Left lung (tissue), 10 donors: ENCODE results near the gene BTBD19. TPM values are rescaled to one million over a fixed set of nuclear protein-coding genes. Genes with fewer than 3 reads are reported as not detected.
"Not testable (repeated sequence)": the region's sequence is repeated elsewhere in the genome, so short reads cannot be mapped to it uniquely, and the experiment has no call there.

Experiments used
- ATAC-seq: fragments of 200-7000 bp; cut with Tn5 transposase; one replicate; pipeline ENCODE4 v1.9.1; 2020; ENCODE audit warnings: moderate library complexity
- DNase-seq, 4 donors: peaks; one replicate each; pipeline ENCODE4 v3.0.0-alpha.2; 2013 to 2020
- H3K27ac ChIP-seq, 2 donors: fragments of 200-600 bp; sonication (generic) in 1 of 2; one replicate each; pipeline versions ENCODE4 v1.5.0 to v1.8.0; 2020 to 2021
- H3K27me3 ChIP-seq, 2 donors: fragments of 200-600 bp; sonication (generic) in 1 of 2; one replicate each; pipeline versions ENCODE4 v1.5.0 to v1.8.0; 2020 to 2021
- H3K36me3 ChIP-seq, 2 donors: fragments of 200-600 bp; sonication (generic) in 1 of 2; one replicate each; pipeline versions ENCODE4 v1.5.0 to v1.8.0; 2020 to 2021
- H3K4me1 ChIP-seq, 2 donors: fragments of 200-600 bp; one replicate each; pipeline ENCODE4 v1.8.0; 2021
- H3K4me3 ChIP-seq, 2 donors: fragments of 200-600 bp; sonication (generic) in 1 of 2; one replicate each; pipeline versions ENCODE4 v1.5.0 to v1.8.0; 2020 to 2021; ENCODE audit warnings: mild to moderate bottlenecking in 1 of 2
- H3K9me3 ChIP-seq, 2 donors: fragments of 200-600 bp; sonication (generic) in 1 of 2; one replicate each; pipeline versions ENCODE4 v1.5.0 to v1.8.0; 2020 to 2021
- intact Hi-C, 2 donors: fragments of 100-400 bp; cut with DNase I; formaldehyde crosslinking; loops; one replicate each; pipeline versions ENCODE4 v1.11.2 to v1.14.2; 2022
- polyA plus RNA-seq, 6 donors: library from polyadenylated mRNA; unstranded; fragments of 120-200 nt; gene quantifications; one replicate each; pipeline ENCODE4 v1.2.1, GENCODE V29; 2013; ENCODE audit not compliant: insufficient read length in 6 of 6
- total RNA-seq, 2 donors: library from RNA; stranded (reverse); fragmentation: NEBNext Ultra II Directional; extraction: Animal tissue kit (Norgen Biotek cat#: 25700); gene quantifications; one replicate each; pipeline ENCODE4 v1.2.1, GENCODE V29; 2021
- TF ChIP-seq, protein P1 (sequence below), 2 donors: fragments of 200-600 bp; sonication (generic) in 1 of 2; IDR thresholded peaks; one replicate each; pipeline versions ENCODE4 v1.5.0 to v1.8.0; 2021; ENCODE audit warnings: antibody characterized with exemption in 2 of 2
- donor health status: DM: no; HTN: yes; CAD: no.
- donor health status: DM: no; HTN: no; CAD: no.

Gene BTBD19
- total and polyA plus RNA-seq, 8 donors = 15.3 to 27.6 (median 23.6) TPM

DNA sequence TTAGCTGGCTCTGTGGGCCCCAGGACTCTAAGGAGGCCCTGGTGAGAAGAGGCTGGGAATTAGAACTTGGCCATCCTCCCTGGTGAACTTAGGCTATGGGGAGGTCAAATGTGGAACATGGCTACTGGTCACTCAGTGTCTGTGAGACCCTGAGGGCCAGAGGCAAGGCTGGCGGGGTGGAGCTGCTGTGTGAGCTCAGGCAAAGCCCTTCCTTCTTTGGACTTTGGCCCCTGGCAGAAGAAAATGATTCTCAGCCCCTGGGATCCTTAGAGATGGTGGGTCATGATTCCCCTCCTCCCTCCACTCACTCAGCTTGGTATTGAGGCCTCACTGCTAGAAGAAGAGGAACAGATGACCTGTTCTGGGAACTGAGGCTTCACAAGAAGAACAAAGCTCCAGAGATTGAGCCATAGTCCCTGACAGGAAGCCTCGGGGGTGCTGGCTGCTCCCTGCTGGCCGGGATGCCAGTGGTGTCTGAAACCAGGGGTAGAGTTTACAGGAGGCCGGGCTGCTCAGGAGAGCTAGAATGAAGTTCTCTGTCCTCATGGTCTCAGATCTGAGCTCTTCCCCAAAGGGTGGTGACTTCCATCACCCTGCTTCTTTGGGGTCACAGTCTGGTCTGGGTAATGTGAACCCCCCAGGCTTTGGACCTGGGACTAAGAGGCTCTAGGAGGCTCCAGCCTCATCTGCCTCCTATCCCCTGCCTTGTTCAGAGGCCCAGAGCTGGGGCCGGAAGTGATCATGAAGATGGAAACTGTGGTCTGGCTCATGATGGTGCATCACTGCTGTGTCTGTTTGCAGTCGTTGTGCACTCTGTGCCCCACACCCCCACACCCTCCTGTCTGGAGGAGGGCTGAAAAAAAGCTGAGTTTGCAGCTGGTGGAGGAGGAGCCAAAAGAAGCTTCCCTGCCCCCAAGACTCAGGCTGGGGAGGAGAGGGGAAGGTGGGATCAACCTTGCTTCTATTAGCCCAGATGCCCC is 905 bp downstream of the BTBD19 start:
- intact Hi-C loops = no loop called here
- Histone ChIP-seq H3K9me3 (no peaks in the 10 kb centered on the region), H3K4me3 (peak overlapping the region; percentile 2 to 25), H3K36me3 (peaks cover 0 to 35% of the 10 kb centered on the region in 2 donors), H3K27ac (peak overlapping the region; percentile 97 to 99), H3K27me3 (no peaks in the 10 kb centered on the region), H3K4me1 (peaks cover 46 to 99% of the 10 kb centered on the region in 2 donors)
- DNase-seq = peak in 2 of 4 donors; percentile 84 to 86
- ATAC-seq = peak; percentile 2
- TF ChIP-seq, protein P1, sequence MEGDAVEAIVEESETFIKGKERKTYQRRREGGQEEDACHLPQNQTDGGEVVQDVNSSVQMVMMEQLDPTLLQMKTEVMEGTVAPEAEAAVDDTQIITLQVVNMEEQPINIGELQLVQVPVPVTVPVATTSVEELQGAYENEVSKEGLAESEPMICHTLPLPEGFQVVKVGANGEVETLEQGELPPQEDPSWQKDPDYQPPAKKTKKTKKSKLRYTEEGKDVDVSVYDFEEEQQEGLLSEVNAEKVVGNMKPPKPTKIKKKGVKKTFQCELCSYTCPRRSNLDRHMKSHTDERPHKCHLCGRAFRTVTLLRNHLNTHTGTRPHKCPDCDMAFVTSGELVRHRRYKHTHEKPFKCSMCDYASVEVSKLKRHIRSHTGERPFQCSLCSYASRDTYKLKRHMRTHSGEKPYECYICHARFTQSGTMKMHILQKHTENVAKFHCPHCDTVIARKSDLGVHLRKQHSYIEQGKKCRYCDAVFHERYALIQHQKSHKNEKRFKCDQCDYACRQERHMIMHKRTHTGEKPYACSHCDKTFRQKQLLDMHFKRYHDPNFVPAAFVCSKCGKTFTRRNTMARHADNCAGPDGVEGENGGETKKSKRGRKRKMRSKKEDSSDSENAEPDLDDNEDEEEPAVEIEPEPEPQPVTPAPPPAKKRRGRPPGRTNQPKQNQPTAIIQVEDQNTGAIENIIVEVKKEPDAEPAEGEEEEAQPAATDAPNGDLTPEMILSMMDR (IDR thresholded peaks at IDR 0.05) = no peak

- Histone ChIP-seq H3K36me3 (peaks cover 0 to 32% of the 10 kb centered on the region in 2 donors), H3K27ac (peak overlapping the region; percentile 97 to 99), H3K27me3 (no peaks in the 10 kb centered on the region), H3K9me3 (no peaks in the 10 kb centered on the region), H3K4me3 (peak overlapping the region in 1 of 2 donors; percentile 25), H3K4me1 (peaks cover 46 to 99% of the 10 kb centered on the region in 2 donors)
- ATAC-seq (no peak), DNase-seq (peak in 2 of 4 donors; percentile 79 to 89)
- intact Hi-C loops = no loop called here
- TF ChIP-seq, protein P1 (IDR thresholded peaks at IDR 0.05) = no peak
Observed at GRCh38 chr1:44810101-44810761, 1.9 kb downstream of the BTBD19 start.

DNA sequence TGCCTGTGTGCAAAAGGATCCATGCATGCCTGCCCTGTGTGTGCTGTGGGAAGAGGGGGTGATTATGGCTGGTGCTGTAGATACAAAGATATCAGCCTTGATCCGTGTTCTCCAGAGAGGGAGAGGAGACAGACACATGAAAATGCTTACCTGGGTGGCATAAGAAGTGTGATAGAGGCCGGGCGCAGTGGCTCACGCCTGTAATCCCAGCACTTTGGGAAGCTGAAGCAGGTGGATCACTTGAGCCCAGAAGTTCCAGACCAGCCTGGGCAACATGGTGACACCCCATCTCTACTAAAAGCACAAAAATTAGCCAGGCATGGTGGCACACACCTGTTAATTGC is 2.4 kb downstream of the BTBD19 start:
- DNase-seq = peak in 1 of 4 donors; percentile 17
- intact Hi-C loops = not testable (repeated sequence)
- peaks cover 46 to 98% of the 10 kb centered on the region in 2 donors for H3K4me1 ChIP-seq

GRCh38 chr1:44811234-44811633 is 2.9 kb downstream of the BTBD19 start:
- Histone ChIP-seq H3K27me3 (no peaks in the 10 kb centered on the region), H3K4me1 (peaks cover 42 to 93% of the 10 kb centered on the region in 2 donors), H3K4me3 (no peak overlapping the region), H3K36me3 (peaks cover 0 to 30% of the 10 kb centered on the region in 2 donors), H3K27ac (peak overlapping the region; percentile 23 to 99), H3K9me3 (no peaks in the 10 kb centered on the region)
- ATAC-seq = no peak
- intact Hi-C loops = no loop called here
- TF ChIP-seq, protein P1 (IDR thresholded peaks at IDR 0.05) = no peak
- peak in 1 of 4 donors; percentile 5 for DNase-seq

More for the DNA sequence above, 2.4 kb downstream of the BTBD19 start:
- Histone ChIP-seq H3K27ac (peak overlapping the region; percentile 97 to 99), H3K36me3 (peaks cover 0 to 32% of the 10 kb centered on the region in 2 donors)
- not testable (repeated sequence) for ATAC-seq, H3K4me3 ChIP-seq, H3K9me3 ChIP-seq, H3K27me3 ChIP-seq

DNA sequence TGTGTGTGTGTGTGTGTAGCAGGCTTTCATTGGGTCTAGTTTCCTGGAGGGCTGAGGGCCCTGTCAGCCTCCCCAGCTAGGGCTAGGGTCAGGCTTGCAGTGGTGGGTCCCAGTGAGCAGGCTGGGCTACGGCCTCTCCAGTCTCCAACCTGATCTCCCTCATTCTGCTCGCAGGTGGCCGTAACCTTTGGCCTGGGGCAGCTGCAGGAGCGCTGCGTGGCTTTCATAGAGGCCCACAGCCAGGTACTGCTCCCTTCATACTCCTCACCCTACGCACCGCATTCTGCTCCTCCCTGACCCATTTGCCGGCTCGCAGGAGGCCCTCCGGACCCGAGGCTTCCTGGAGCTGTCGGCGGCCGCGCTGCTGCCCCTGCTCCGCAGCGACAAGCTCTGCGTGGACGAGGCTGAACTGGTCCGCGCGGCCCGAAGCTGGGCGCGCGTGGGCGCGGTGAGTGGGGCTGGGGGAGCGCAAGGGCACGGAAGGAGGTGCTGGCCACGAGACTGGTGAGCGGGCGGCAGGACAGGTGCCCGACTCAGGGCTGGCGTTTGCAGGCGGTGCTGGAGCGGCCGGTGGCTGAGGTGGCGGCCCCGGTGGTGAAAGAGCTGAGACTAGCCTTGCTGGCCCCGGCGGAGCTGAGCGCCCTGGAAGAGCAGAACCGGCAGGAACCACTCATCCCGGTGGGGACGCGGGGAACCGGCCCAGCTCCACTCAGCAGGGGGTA is 4.7 kb downstream of the BTBD19 start:
- Histone ChIP-seq H3K36me3 (peaks cover 0 to 23% of the 10 kb centered on the region in 2 donors), H3K27ac (peak overlapping the region; percentile 71 to 88), H3K4me3 (peak overlapping the region; percentile 27 to 47), H3K9me3 (no peaks in the 10 kb centered on the region), H3K4me1 (peaks cover 28 to 76% of the 10 kb centered on the region in 2 donors), H3K27me3 (no peaks in the 10 kb centered on the region)
- TF ChIP-seq, protein P1 (IDR thresholded peaks at IDR 0.05) = no peak
- ATAC-seq (peak; percentile 6), DNase-seq (peak in 2 of 4 donors; percentile 43 to 84)
- intact Hi-C loops = no loop called here

DNA sequence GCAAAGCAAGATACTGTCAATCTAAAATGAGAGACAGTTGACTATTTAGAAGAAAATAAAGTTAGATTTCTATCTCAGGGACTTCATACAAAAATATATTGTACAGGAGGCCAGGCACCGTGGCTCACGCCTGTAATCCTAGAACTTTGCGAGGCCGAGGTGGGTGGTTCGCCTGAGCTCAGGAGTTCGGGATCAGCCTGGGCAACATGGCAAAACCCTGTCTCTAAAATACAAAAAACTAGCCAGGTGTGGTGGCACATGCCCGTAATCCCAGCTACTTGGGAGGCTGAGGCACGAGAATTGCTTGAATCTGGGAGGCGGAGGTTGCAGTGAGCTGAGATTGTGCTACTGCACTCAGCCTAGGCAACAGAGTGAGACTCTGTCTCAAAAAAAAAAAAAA is 7.6 kb downstream of the BTBD19 start:
- H3K9me3 ChIP-seq, ATAC-seq, intact Hi-C loops, H3K4me3 ChIP-seq, H3K27me3 ChIP-seq: not testable (repeated sequence)
- Histone ChIP-seq H3K4me1 (peaks cover 7 to 67% of the 10 kb centered on the region in 2 donors), H3K27ac (peak overlapping the region in 1 of 2 donors; percentile 4), H3K36me3 (peaks cover 0 to 23% of the 10 kb centered on the region in 2 donors)
- peak in 1 of 4 donors; percentile 30 for DNase-seq
